T-helper 22 cell (primary cell): ENCODE data around the gene ACSF2.
"Not testable (repeated sequence)": the region's sequence is repeated elsewhere in the genome, so short reads cannot be mapped to it uniquely, and the experiment has no call there.

ENCODE experiments used
- DNase-seq: peaks from one replicate; pipeline ENCODE4 v3.0.0-alpha.2; 2020; ENCODE audit warnings: low read depth

ACSF2 gene

DNA sequence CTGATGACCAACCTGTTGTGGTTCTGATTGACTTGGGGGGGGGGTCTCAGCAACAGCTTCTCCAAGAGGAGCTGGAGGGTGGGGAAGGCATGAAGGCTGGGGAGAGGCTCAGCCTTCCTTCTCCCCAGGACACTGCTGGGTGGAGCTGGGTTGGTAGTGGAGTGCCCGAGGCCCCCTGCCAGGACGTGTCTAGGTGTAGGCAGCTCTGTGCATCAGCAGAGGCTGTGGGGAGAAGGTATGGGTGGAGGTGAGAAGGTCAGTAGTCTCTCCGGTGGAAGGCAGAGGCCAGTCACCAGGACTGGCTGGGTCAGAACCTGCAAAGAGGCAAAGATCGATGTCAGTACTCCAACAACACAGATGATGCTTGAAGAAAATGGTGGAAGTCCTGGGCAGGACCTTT is 38.7 kb downstream of the ACSF2 start:
- no peak for DNase-seq

DNA sequence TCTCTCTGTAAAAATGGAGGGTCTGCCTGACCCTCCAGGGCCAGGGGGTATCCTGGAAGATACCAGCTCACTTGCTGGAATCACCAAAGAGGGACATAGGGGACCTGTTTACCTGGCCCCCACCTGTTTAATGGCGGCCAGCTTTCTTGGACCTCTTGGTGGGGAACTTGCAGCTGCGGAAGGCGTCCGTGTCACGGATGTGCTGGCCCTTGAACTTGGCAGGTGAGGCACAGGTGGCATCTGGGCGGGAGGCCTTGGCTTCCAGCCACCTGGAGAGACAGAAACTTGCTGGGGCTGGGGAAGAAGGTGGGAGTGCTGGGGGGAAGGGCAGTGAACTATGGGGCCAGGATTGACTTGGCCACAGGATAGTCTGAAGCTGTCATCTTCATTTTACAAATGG is 39.2 kb downstream of the ACSF2 start:
- no peak for DNase-seq

GRCh38 chr17:50465635-50466034 is 39.6 kb downstream of the ACSF2 start:
- no peak for DNase-seq

GRCh38 chr17:50466371-50467113 is 40.5 kb downstream of the ACSF2 start:
- DNase-seq = no peak

DNA sequence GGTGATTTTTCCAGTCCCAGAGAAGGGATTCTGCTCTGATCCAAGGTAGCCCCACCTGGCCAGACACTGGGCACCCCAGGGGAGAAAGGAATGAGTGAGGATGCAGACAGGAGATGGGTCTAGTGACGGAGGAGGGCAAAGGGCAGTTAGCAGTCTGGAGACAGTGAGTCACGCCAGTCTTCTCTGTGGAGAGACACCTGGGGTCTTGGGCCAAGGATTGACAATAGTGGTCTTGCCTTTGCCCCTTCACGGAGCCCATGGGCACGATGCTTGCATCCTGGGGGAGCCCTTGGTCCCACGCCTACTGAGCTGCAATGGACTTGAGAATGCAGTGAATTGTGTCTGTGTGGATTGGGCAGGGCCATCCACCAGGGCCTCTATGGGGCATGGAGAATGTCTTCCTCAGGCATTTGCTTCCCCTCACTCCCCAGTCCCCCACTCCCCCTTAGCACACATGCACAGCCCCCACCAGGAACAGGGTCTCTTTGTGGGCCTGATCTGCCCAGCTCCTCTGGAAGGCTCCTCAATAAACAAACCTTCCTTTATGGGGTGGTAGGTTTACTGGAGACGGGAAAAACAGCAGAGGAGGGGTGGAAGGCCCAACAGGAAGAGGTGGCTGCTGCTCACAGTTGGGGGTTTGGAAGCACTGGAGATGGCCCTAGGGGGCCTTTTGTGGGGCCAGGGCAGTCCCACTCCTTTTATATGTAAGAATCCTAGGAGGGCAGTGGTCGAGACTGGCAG is 41.3 kb downstream of the ACSF2 start:
- no peak for DNase-seq

GRCh38 chr17:50467855-50468303 is 41.9 kb downstream of the ACSF2 start:
- no peak for DNase-seq

GRCh38 chr17:50468304-50469207 is 42.5 kb downstream of the ACSF2 start, which contains the start of gene CHAD:
Gene CHAD, minus strand, starts transcription at chr17:50468880. Its CDS starts 67 bp downstream, at chr17:50468813.
- DNase-seq = no peak

GRCh38 chr17:50469208-50469605 is 43.2 kb downstream of the ACSF2 start:
- DNase-seq = no peak

DNA sequence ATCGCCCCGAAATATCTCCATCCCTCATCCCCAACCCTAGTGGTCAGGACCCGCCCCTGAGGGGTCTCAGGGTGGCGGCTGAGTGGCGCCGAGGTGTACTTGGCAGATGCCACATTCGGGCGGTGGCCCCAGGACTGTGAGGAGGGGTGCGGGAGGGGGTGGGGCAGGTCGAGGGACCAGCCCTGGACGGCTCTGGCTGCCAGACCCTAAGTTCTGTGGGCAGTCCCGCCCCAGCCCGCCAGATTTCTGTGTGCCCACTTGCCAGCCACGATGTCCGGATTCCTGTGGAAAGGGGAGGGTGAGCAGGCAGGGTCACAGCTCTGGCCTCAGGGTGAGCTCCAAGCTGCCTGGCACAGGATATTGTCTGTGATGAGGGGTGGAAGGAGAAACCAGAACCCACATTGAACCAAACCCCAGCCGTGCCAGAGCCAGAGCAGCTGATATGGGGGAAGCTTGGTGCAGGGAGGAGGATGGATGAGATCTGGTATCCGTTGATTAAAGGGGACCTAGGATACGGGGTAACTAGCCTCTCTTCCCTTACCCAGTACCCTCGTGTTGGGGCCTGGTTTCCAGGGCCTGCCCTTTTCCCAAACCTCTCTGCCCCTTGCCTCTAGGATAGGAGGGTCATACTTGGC is 43.8 kb downstream of the ACSF2 start:
- DNase-seq = no peak

GRCh38 chr17:50470426-50470825 is 44.4 kb downstream of the ACSF2 start:
- DNase-seq = no peak

GRCh38 chr17:50471009-50471905 is 45.2 kb downstream of the ACSF2 start:
- DNase-seq = no peak

GRCh38 chr17:50472286-50472685 is 46.3 kb downstream of the ACSF2 start:
- DNase-seq = no peak

GRCh38 chr17:50472761-50473161 is 46.7 kb downstream of the ACSF2 start:
- DNase-seq = not testable (repeated sequence)

- DNase-seq = no peak
Measured at GRCh38 chr17:50473901-50474300, 47.9 kb downstream of the ACSF2 start.

- no peak for DNase-seq
Measured at GRCh38 chr17:50474523-50474922, 48.5 kb downstream of the ACSF2 start.

GRCh38 chr17:50475362-50475761 is 49.3 kb downstream of the ACSF2 start:
- no peak for DNase-seq

GRCh38 chr17:50475775-50476544 is 49.9 kb downstream of the ACSF2 start:
- DNase-seq = not testable (repeated sequence)

DNA sequence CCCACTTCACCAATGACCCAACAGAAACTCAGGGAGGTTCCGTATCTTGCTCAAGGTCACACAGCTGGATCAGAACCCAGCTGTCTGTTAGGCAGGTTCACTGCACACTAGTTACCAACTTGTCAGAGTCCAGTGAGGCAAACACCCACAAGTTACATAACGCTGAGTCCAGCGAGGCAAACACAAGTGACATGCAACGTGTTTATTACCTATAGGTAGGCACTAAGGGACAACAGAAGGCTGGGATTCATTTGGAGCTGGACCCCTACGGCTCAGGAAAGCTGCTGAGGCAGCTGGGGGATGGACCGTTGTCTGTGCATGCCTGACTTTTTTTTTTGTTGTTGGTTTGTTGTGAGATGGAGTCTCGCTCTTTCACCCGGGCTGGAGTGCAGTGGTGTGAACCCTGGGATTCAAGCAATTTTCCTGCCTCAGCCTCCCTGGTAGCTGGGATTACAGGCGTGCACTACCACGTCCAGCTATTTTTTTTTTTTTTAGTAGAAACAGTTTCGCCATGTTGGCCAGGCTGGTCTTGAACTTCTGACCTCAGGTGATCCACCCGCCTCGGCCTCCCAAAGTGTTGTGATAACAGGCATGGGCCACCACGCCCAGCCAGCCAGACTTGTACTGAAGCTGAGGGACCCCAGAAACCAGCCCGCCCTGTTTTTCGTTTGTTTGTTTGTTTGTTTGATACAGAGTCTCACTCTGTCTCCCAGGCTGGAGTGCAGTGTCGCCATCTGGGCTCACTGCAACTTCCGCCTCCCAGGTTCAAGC is 50.7 kb downstream of the ACSF2 start:
- DNase-seq = no peak

DNA sequence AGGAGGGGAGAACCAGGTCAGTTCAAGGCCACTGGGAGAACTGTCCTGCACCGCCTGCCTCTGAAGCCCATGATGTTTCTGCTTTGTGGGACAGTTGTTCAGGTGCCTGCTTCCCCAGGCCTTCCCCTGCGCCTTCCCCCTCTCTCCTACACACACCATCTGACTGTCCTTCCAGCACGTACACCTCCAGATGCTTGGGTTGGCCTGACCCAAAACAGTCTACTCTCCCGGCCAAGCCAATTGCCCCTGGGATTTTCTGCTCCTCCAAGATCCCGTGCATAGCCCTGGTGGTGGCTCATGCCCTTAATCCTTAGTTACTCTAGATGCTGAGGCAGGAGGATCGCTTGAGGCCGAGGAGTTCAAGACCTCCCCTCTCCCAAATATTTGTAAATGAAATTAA is 52.0 kb downstream of the ACSF2 start:
- DNase-seq = no peak
